Activated naive CD8-positive, alpha-beta T cell (primary cell): ENCODE measurements around the gene CCDC40.

Source experiments
- H3K27ac Mint-ChIP-seq: one replicate; pipeline ENCODE4 v1.8.0; 2021; ENCODE audit warnings: mixed read lengths
- H3K27me3 Mint-ChIP-seq: one replicate; pipeline ENCODE4 v1.8.0; 2021; ENCODE audit warnings: mixed read lengths
- H3K36me3 Mint-ChIP-seq: one replicate; pipeline ENCODE4 v1.8.0; 2021; ENCODE audit warnings: mixed read lengths
- H3K4me1 Mint-ChIP-seq: one replicate; pipeline ENCODE4 v1.8.0; 2021; ENCODE audit warnings: low read depth, mixed read lengths
- H3K4me3 Mint-ChIP-seq: one replicate; pipeline ENCODE4 v1.8.0; 2021; ENCODE audit warnings: mild to moderate bottlenecking, mixed read lengths
- H3K9me3 Mint-ChIP-seq: one replicate; pipeline ENCODE4 v1.8.0; 2021; ENCODE audit warnings: low read depth, mixed read lengths

The CCDC40 gene

GRCh38 chr17:80122926-80123505, 86.6 kb downstream of the CCDC40 start:
- no peak overlapping the region for H3K27ac Mint-ChIP-seq
- H3K36me3 Mint-ChIP-seq, result no peaks in the 10 kb centered on the region
- peaks cover 8% of the 10 kb centered on the region for H3K27me3 Mint-ChIP-seq
- H3K4me1 Mint-ChIP-seq, result no peaks in the 10 kb centered on the region
- no peaks in the 10 kb centered on the region for H3K9me3 Mint-ChIP-seq
- H3K4me3 Mint-ChIP-seq, result no peak overlapping the region

- no peaks in the 10 kb centered on the region for H3K9me3 Mint-ChIP-seq
- H3K36me3 Mint-ChIP-seq, result no peaks in the 10 kb centered on the region
- no peak overlapping the region for H3K27ac Mint-ChIP-seq
- peaks cover 8% of the 10 kb centered on the region for H3K27me3 Mint-ChIP-seq
- no peak overlapping the region for H3K4me3 Mint-ChIP-seq
- no peaks in the 10 kb centered on the region for H3K4me1 Mint-ChIP-seq
Measured at GRCh38 chr17:80123791-80124190, 87.3 kb downstream of the CCDC40 start.

GRCh38 chr17:80124351-80124981, 88.0 kb downstream of the CCDC40 start:
- Mint-ChIP-seq H3K9me3 (no peaks in the 10 kb centered on the region), H3K27ac (no peak overlapping the region), H3K4me1 (no peaks in the 10 kb centered on the region), H3K27me3 (peaks cover 8% of the 10 kb centered on the region), H3K36me3 (no peaks in the 10 kb centered on the region), H3K4me3 (no peak overlapping the region)

DNA sequence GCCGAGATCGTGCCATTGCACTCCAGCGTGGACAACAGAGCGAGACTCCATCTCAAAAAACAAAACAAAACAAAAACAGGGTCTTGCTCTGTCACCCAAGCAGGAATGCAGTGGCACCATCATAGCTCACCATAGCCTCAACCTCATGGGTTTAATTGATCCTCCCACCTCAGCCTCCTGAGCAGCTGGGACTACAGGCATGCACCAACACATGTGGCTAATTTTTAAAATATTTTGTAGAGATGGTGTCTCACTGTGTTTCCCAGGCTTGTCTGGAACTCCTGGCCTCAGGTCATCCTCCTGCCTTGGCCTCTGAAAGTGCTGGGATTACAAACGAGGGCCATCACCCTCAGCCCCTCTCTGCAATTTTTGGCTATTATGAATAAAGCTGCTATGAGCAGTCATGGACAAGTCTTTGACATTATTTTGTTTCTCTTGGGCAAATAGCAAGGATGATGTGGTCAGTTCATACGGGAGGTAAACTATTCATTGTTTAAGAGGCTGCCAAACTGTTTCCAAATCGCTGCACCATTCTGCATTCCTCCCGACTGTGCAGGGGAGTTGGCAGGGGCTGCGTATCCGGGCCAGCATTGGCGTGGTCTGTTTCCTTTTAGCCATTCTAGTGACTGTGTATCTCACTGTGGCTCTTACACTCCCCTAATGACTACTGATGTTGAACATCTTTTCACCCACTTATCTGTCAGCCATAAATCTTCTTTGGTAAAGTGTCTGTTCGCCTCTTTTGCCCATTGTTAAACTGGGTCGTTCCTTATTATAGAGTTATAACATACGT, 89.4 kb downstream of the CCDC40 start:
- Mint-ChIP-seq H3K36me3 (no peaks in the 10 kb centered on the region), H3K4me3 (no peak overlapping the region), H3K9me3 (no peaks in the 10 kb centered on the region), H3K27me3 (peaks cover 8% of the 10 kb centered on the region), H3K4me1 (no peaks in the 10 kb centered on the region), H3K27ac (no peak overlapping the region)

DNA sequence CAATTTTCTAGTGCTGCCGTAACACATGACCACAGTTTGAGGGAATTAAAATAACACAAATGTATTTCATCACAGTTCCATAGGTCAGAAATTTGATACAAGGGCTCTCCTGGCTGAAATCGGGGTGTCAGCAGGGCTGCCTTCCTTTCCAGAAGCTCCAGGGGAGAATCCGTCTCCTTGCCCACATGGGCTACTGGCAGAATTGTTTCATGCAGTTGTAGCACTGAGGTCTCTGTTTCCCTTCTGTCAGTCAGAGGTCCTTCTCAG, 89.9 kb downstream of the CCDC40 start:
- Mint-ChIP-seq H3K36me3 (no peaks in the 10 kb centered on the region), H3K27ac (no peak overlapping the region), H3K27me3 (peaks cover 8% of the 10 kb centered on the region), H3K9me3 (no peaks in the 10 kb centered on the region), H3K4me1 (no peaks in the 10 kb centered on the region), H3K4me3 (no peak overlapping the region)

GRCh38 chr17:80129006-80129565, 92.6 kb downstream of the CCDC40 start:
- Mint-ChIP-seq H3K4me1 (no peaks in the 10 kb centered on the region), H3K27me3 (peaks cover 8% of the 10 kb centered on the region)

DNA sequence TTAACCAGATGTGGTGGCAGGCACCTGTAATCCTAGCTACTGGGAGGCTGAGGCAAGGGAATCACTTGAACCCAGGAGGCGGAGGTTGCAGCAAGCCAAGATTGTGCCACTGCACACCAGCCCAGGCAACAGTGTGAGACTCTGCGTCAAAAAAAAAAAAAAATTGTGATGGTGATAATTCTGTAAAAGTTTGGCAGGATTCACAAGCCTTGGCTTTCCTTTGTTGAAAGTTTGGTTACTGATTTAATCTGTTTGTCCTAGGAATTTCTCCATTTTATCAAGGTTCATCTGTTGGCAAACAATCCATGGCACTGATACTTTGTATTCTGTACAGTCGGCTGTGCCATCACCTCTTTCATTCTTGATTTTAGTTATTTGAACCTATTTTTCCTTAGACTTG, 94.5 kb downstream of the CCDC40 start:
- Mint-ChIP-seq H3K27ac (no peak overlapping the region), H3K4me3 (no peak overlapping the region), H3K4me1 (no peaks in the 10 kb centered on the region), H3K9me3 (no peaks in the 10 kb centered on the region), H3K36me3 (no peaks in the 10 kb centered on the region), H3K27me3 (peaks cover 7% of the 10 kb centered on the region)

More at GRCh38 chr17:80129006-80129565, 92.6 kb downstream of the CCDC40 start:
- Mint-ChIP-seq H3K9me3 (no peaks in the 10 kb centered on the region), H3K4me3 (no peak overlapping the region), H3K27ac (no peak overlapping the region), H3K36me3 (no peaks in the 10 kb centered on the region)

DNA sequence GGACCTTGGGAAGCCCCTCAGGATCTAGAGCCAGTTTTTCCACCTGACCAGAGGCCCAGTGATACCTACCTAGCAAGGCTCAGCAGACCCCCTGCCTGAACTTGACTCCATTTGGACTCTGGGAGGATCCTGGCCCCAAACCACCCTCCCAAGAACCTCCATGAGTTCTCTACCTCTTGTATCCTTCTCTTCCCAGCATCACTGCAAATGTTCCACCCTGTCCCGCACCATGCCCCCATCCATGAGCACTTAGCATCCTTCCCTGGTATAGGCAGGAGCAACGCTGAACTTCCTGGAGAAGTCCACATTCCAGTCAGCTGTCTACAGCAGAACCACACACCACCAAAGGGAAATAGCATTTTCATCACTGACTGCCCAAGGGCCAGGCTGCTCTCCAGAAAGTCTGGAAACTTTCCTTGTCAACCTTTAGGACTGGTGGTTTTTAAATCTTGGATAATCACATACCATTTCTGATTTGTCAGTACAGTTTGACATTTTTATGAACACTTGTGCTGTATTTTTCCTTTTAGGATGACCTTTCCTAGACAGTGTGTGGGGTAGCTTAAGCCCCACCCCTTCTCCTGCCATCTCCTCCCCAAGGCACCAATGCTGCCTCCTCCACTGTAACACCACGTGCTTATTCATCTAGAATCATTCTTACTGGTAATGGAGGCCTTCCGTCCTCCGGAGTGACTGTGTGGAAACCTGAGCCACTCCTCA, 96.6 kb downstream of the CCDC40 start:
- Mint-ChIP-seq H3K27me3 (no peaks in the 10 kb centered on the region), H3K36me3 (no peaks in the 10 kb centered on the region)

DNA sequence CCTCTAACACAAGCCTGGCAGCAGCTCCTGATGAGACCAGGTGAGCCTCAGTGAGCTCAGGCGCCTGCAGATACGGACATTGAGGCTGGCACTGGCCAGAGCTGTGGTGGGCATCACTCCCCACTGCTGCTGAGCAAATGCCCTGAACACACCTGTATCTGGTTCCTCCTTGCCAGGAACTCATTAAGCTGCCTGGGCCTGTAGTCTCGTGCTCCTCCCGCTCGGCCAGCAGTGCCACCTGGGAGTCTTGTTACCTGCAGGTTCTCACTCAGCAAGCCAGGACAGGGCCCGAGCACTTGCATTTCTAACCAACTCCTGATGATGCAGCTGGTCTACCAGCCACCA, 97.2 kb downstream of the CCDC40 start:
- Mint-ChIP-seq H3K9me3 (no peaks in the 10 kb centered on the region), H3K4me1 (no peaks in the 10 kb centered on the region), H3K27ac (peak overlapping the region; percentile 9), H3K36me3 (no peaks in the 10 kb centered on the region), H3K4me3 (no peak overlapping the region), H3K27me3 (no peaks in the 10 kb centered on the region)

More for the DNA sequence above, 96.6 kb downstream of the CCDC40 start:
- Mint-ChIP-seq H3K9me3 (no peaks in the 10 kb centered on the region), H3K27ac (peak overlapping the region; percentile 9), H3K4me3 (no peak overlapping the region), H3K4me1 (no peaks in the 10 kb centered on the region)

DNA sequence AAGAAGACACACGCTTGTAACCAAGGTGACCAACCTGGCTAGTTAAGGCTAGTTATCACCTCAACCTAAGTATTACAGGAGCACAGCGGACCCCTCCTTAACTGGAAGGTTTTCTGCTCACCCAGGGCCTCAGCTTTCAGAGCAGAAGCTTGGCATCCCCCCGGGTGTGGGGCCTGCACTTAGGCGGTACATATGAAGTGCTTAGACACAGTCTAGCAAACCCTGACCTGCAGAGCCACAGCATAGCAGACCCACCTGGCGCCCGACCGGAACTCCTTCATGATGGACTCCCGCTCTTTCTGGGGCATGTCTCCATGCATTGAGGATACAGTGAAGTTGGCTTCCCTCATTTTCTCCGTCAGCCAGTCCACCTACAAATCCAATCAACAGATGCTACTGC, 100.7 kb downstream of the CCDC40 start:
- Mint-ChIP-seq H3K27ac (no peak overlapping the region), H3K4me1 (no peaks in the 10 kb centered on the region)

DNA sequence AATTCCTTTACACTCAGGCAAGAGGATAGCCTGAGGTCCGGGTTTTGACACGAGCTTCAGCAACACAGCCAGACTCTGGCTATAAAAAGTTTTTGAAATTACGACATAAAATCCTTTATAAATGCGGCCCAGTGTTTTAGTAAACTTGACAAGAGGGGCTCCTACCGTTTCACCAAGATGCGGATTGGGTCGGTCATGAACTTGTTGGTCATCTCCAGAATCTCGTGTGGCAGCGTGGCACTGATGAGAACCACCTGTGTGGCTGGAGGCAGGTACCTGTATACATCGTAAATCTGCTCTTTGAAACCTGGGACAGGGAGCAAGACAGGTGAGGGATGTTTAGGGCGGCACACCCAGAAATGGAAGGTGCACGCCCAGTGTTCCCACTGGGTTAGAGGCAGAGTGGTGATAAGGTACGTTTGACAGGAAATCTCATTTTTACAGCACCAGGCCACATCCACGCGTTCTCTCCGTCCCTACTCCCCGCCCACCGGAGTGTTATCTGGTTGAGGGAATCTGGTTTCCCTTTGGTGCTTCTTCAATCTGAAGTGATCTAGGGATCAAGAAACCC, 102.5 kb downstream of the CCDC40 start:
- H3K27ac Mint-ChIP-seq, result no peak overlapping the region
- no peak overlapping the region for H3K4me3 Mint-ChIP-seq
- no peaks in the 10 kb centered on the region for H3K9me3 Mint-ChIP-seq
- peaks cover 3% of the 10 kb centered on the region for H3K36me3 Mint-ChIP-seq
- no peaks in the 10 kb centered on the region for H3K27me3 Mint-ChIP-seq
- H3K4me1 Mint-ChIP-seq, result peaks cover 3% of the 10 kb centered on the region

More for the DNA sequence above, 100.7 kb downstream of the CCDC40 start:
- H3K36me3 Mint-ChIP-seq, result peaks cover 3% of the 10 kb centered on the region
- no peaks in the 10 kb centered on the region for H3K9me3 Mint-ChIP-seq
- no peaks in the 10 kb centered on the region for H3K27me3 Mint-ChIP-seq
- no peak overlapping the region for H3K4me3 Mint-ChIP-seq

GRCh38 chr17:80141463-80142165, 105.2 kb downstream of the CCDC40 start:
- Mint-ChIP-seq H3K4me1 (peaks cover 27% of the 10 kb centered on the region), H3K9me3 (no peaks in the 10 kb centered on the region), H3K27ac (no peak overlapping the region), H3K4me3 (no peak overlapping the region), H3K36me3 (peaks cover 10% of the 10 kb centered on the region), H3K27me3 (no peaks in the 10 kb centered on the region)

DNA sequence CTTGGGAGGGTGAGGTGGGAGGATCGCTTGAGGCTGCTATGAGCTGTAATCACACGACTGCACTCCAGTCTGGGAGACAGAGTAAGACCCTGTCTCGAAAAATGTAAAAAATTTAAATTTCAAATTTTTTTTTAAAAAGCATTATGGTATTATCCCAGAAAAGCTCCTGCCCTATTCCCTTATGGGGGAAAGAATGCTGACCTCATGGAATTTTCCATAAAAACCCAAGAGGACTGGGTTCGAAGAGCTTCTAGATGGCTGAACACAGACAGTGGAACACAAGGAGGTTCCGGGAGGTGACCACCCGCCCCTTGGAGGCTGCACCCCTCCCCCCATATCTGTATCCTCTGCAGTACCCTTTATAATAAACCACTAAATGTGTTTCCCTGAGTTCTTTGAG, 106.5 kb downstream of the CCDC40 start:
- peaks cover 10% of the 10 kb centered on the region for H3K36me3 Mint-ChIP-seq
- no peaks in the 10 kb centered on the region for H3K9me3 Mint-ChIP-seq
- H3K4me3 Mint-ChIP-seq, result no peak overlapping the region
- no peak overlapping the region for H3K27ac Mint-ChIP-seq
- H3K27me3 Mint-ChIP-seq, result no peaks in the 10 kb centered on the region
- peaks cover 28% of the 10 kb centered on the region for H3K4me1 Mint-ChIP-seq
